Heart left ventricle (tissue), 16 donors: Measurements from ENCODE around the gene MYO1B. TPM values are rescaled to one million over a fixed set of nuclear protein-coding genes. Genes with fewer than 3 reads are reported as not detected.

ENCODE experiments used
- ATAC-seq, 4 donors: fragments of 200-7000 bp; cut with Tn5 transposase; one replicate each; pipeline ENCODE4 v1.9.1; 2020 to 2022; ENCODE audit warnings: moderate library complexity in 4 of 4, mild to moderate bottlenecking in 3 of 4, moderate number of reproducible peaks in 1 of 4
- DNase-seq, 5 donors: peaks; one replicate each; pipeline ENCODE4 v3.0.0-alpha.2; 2020
- H3K27ac ChIP-seq, 12 donors: fragments of 200-600 bp; sonication (generic) in 4 of 12; one replicate each; pipeline versions ENCODE4 v1.5.0 to v1.8.0; 2016 to 2022; ENCODE audit warnings: mild to moderate bottlenecking in 2 of 12
- H3K27me3 ChIP-seq, 9 donors: fragments of 200-600 bp; sonication (generic) in 2 of 9; one replicate each; pipeline versions ENCODE4 v1.5.1 to v1.8.0; 2016 to 2022; ENCODE audit warnings: mild to moderate bottlenecking in 3 of 9
- H3K36me3 ChIP-seq, 9 donors: fragments of 200-600 bp; sonication (generic) in 2 of 9; one replicate each; pipeline versions ENCODE4 v1.5.0 to v1.8.0; 2018 to 2022; ENCODE audit warnings: mild to moderate bottlenecking in 2 of 9
- H3K4me1 ChIP-seq, 12 donors: fragments of 200-600 bp; sonication (generic) in 4 of 12; one replicate each; pipeline versions ENCODE4 v1.5.0 to v1.8.0; 2016 to 2022; ENCODE audit warnings: mild to moderate bottlenecking in 3 of 12
- H3K4me3 ChIP-seq, 12 donors: fragments of 200-600 bp; sonication (generic) in 4 of 12; one replicate each; pipeline versions ENCODE4 v1.5.0 to v1.8.0; 2017 to 2022; ENCODE audit warnings: mild to moderate bottlenecking in 9 of 12, moderate library complexity in 4 of 12
- H3K9me3 ChIP-seq, 12 donors: fragments of 200-600 bp; sonication (generic) in 4 of 12; one replicate each; pipeline versions ENCODE4 v1.5.0 to v1.8.0; 2016 to 2022; ENCODE audit warnings: mild to moderate bottlenecking in 1 of 12
- POLR2A ChIP-seq, 2 donors: fragments of 450-650 bp; IDR thresholded peaks; one replicate each; pipeline ENCODE4 v1.6.1; 2017; ENCODE audit warnings: antibody characterized with exemption in 2 of 2, mild to moderate bottlenecking in 2 of 2, moderate library complexity in 2 of 2
- WGBS, 4 donors: extraction: QIAGEN DNeasy Blood & Tissue Kit in 2 of 4; methylation state at CpG; one replicate each; pipeline versions ENCODE4 v1.1.5 to v1.1.7; 2013 to 2018; 5-methylcytosine and 5-hydroxymethylcytosine counted together
- intact Hi-C, 10 donors: fragments of 100-400 bp; cut with DNase I; formaldehyde crosslinking; loops; one replicate each; pipeline versions ENCODE4 v1.11.1 to v1.14.2; 2022
- polyA plus RNA-seq, 2 donors: library from polyadenylated mRNA; stranded (reverse); fragments of 200-250 nt; gene quantifications; one replicate each; pipeline ENCODE4 v1.2.3, GENCODE V29; 2013
- total RNA-seq, 9 donors: library from RNA; depleted of rRNA in 2 of 9; stranded (reverse); fragments of >200 nt in 2 of 9; fragmentation: NEBNext Ultra II Directional in 3 of 9; extraction: Animal tissue kit (Norgen Biotek cat#: 25700) in 3 of 9; gene quantifications; one replicate each; pipeline versions ENCODE4 v1.1.0 to v1.2.4, GENCODE V29; 2016 to 2023
- TF ChIP-seq, protein P1 (sequence below), 12 donors: fragments of 200-600 bp; sonication (generic) in 4 of 12; IDR thresholded peaks; one replicate each; pipeline versions ENCODE4 v1.5.0 to v1.8.0; 2018 to 2022; ENCODE audit warnings: antibody characterized with exemption in 12 of 12, mild to moderate bottlenecking in 5 of 12
- donor health status: ischemic (EF 13 %, LVEDD 7.1; RV severe dilation, severe dysfunction).
- donor health status: healthy with polysubstance abuse.
- donor health status: DM: no; HTN: yes; CAD: no.
- donor health status: DM: no; HTN: no; CAD: no.
- donor health status: ischemic (EF 25% LVEDD 6.9; RV normal size, moderate dysfunction).
- donor health status: ischemic (EF 25% LVEDD 5.7; RV mildly dilated, moderate dysfunction).
- donor health status: healthy.
- donor health status: DM: yes; HTN: yes; CAD: no.
- donor health status: ischemic (EF 35%, LVEDD 5.7; RV mildly dilated, moderate dysfunction).
- donor health status: nonischemic (EF 11% LVEDD 7.7; RV severe dilation, severe dysfunction).
- donor health status: DM: yes; HTN: yes; CAD: no.
- donor health status: PGD.
- donor health status: ischemic (EF 29% LVEDD 5.4; RV normal size, mild dysfunction).
- donor health status: nonischemic (EF 23%, LVEDD 6.1; RV moderate dilation, normal function).

Gene MYO1B
- total and polyA plus RNA-seq, 11 donors, result 7.8 to 47.3 (median 15.8) TPM

DNA sequence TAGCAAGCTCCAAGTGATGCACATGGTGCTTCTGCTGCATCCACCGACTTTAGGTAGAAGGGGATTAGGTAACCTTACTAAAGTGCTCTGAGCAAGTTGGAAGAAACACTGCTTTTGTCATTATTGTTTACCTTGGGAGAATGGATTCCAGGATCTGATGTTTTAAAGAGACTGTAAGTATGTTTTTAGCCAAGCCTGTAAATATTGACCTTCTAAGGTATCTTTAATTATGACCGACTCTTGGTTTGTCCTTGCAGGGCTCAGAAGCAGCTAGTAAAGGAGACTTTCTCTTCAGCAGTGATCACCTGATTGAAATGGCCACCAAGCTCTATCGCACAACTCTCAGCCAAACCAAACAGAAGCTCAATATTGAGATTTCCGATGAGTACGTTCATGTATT is 170.7 kb downstream of the MYO1B start:
- H3K36me3 ChIP-seq, result peaks cover 0 to 92% (median 68%) of the 10 kb centered on the region in 9 donors

GRCh38 chr2:191417746-191418145 is 172.5 kb downstream of the MYO1B start:
- WGBS, 4 donors, result 95 to 98% (median 96%) methylated on average over 7 of the region's 7 CpGs
- intact Hi-C loops, result loop anchor here in 1 of 10 donors (10.0 kb wide), 1 partner anchor 77 kb away; no protein-coding TSS in a partner anchor
- DNase-seq (no peak), ATAC-seq (no peak)
- Histone ChIP-seq H3K36me3 (peaks cover 0 to 88% (median 51%) of the 10 kb centered on the region in 9 donors), H3K27me3 (no peaks in the 10 kb centered on the region), H3K27ac (no peak overlapping the region), H3K4me3 (no peak overlapping the region), H3K9me3 (no peaks in the 10 kb centered on the region), H3K4me1 (no peaks in the 10 kb centered on the region)
- no peak for TF ChIP-seq POLR2A (IDR thresholded peaks at IDR 0.05)
- TF ChIP-seq, protein P1, sequence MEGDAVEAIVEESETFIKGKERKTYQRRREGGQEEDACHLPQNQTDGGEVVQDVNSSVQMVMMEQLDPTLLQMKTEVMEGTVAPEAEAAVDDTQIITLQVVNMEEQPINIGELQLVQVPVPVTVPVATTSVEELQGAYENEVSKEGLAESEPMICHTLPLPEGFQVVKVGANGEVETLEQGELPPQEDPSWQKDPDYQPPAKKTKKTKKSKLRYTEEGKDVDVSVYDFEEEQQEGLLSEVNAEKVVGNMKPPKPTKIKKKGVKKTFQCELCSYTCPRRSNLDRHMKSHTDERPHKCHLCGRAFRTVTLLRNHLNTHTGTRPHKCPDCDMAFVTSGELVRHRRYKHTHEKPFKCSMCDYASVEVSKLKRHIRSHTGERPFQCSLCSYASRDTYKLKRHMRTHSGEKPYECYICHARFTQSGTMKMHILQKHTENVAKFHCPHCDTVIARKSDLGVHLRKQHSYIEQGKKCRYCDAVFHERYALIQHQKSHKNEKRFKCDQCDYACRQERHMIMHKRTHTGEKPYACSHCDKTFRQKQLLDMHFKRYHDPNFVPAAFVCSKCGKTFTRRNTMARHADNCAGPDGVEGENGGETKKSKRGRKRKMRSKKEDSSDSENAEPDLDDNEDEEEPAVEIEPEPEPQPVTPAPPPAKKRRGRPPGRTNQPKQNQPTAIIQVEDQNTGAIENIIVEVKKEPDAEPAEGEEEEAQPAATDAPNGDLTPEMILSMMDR (IDR thresholded peaks at IDR 0.05), result no peak

More for the DNA sequence above, 170.7 kb downstream of the MYO1B start:
- H3K27ac ChIP-seq, result no peak overlapping the region
- H3K4me1 ChIP-seq, result peaks cover 0 to 12% (median 0%) of the 10 kb centered on the region in 12 donors
- WGBS, 4 donors, result 95 to 99% (median 97%) methylated on average over 5 of the region's 5 CpGs
- no peaks in the 10 kb centered on the region for H3K27me3 ChIP-seq
- no peak for ATAC-seq
- no peak for TF ChIP-seq POLR2A (IDR thresholded peaks at IDR 0.05)
- TF ChIP-seq, protein P1 (IDR thresholded peaks at IDR 0.05), result no peak
- H3K4me3 ChIP-seq, result no peak overlapping the region
- H3K9me3 ChIP-seq, result no peaks in the 10 kb centered on the region
- no peak for DNase-seq
- intact Hi-C loops, result loop anchor here in 1 of 10 donors (10.0 kb wide), 1 partner anchor 79 kb away; no protein-coding TSS in a partner anchor

- H3K9me3 ChIP-seq, result no peaks in the 10 kb centered on the region
- intact Hi-C loops, result no loop called here
- TF ChIP-seq, protein P1 (IDR thresholded peaks at IDR 0.05), result no peak
- TF ChIP-seq POLR2A (IDR thresholded peaks at IDR 0.05), result no peak
- peaks cover 0 to 73% (median 11%) of the 10 kb centered on the region in 9 donors for H3K36me3 ChIP-seq
- H3K4me3 ChIP-seq, result no peak overlapping the region
- H3K27me3 ChIP-seq, result no peaks in the 10 kb centered on the region
- ATAC-seq, result no peak
- no peak overlapping the region for H3K27ac ChIP-seq
- H3K4me1 ChIP-seq, result no peaks in the 10 kb centered on the region
- WGBS, 4 donors, result 93 to 97% (median 95%) methylated on average over 2 of the region's 2 CpGs
- DNase-seq, result no peak
Observed at GRCh38 chr2:191421950-191422349, 176.7 kb downstream of the MYO1B start.

DNA sequence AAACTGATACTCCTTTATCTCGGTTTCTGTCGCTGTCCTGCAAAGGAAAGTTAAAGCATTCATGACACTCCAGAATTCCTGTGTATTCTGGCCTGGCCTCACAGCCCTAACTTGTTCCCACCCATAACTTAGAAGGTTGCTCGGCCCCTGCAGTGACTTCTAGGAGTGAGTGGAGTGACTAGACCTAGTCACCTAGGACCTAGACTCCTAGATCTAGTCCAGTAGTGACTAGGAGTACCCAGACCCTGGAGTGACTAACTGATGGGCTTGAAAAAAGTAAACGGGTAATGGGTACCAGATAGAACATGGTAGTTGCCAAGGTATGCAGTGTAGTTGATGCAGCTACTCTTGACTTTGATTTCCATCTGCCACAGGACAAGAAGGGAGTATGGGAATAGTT is 181.8 kb downstream of the MYO1B start:
- no peak overlapping the region for H3K4me3 ChIP-seq
- DNase-seq, result no peak
- intact Hi-C loops, result no loop called here
- WGBS, 4 donors, result 87 to 93% (median 90%) methylated on average over 4 of the region's 4 CpGs
- peaks cover 0 to 13% (median 0%) of the 10 kb centered on the region in 12 donors for H3K9me3 ChIP-seq
- TF ChIP-seq POLR2A (IDR thresholded peaks at IDR 0.05), result no peak
- TF ChIP-seq, protein P1 (IDR thresholded peaks at IDR 0.05), result no peak
- no peak overlapping the region for H3K27ac ChIP-seq
- no peaks in the 10 kb centered on the region for H3K27me3 ChIP-seq
- no peaks in the 10 kb centered on the region for H3K4me1 ChIP-seq
- ATAC-seq, result no peak
- peaks cover 0 to 34% (median 0%) of the 10 kb centered on the region in 9 donors for H3K36me3 ChIP-seq
